Measurements from ENCODE around the gene PARVB. TPM values are rescaled to one million over a fixed set of nuclear protein-coding genes. Genes with fewer than 3 reads are reported as not detected.

PARVB gene
- total RNA-seq, 2 donors from 2014 or later: 21.6 to 73.7 TPM

GRCh38 chr22:44087089-44087430 lies 63.0 kb downstream of the PARVB start:
- ATAC-seq (no peak), DNase-seq (ENCODE audit: low spot score in 2 of 2) (no peak)
- Mint-ChIP-seq H3K27ac (no peak overlapping the region), H3K36me3 (no peaks in the 10 kb centered on the region), H3K9me3 (no peaks in the 10 kb centered on the region)

- Mint-ChIP-seq H3K27ac (peak overlapping the region in 1 of 2 donors; percentile 22), H3K36me3 (no peaks in the 10 kb centered on the region), H3K9me3 (no peaks in the 10 kb centered on the region)
- no peak for DNase-seq (ENCODE audit: low spot score in 2 of 2)
- no peak for ATAC-seq
Measured at GRCh38 chr22:44088976-44089570, 65.0 kb downstream of the PARVB start.

- no peaks in the 10 kb centered on the region for H3K36me3 Mint-ChIP-seq
- H3K27ac Mint-ChIP-seq: no peak overlapping the region
- H3K9me3 Mint-ChIP-seq: no peaks in the 10 kb centered on the region
- DNase-seq (ENCODE audit: low spot score in 2 of 2) (no peak), ATAC-seq (no peak)
Measured at GRCh38 chr22:44089717-44090570, 65.8 kb downstream of the PARVB start.

DNA sequence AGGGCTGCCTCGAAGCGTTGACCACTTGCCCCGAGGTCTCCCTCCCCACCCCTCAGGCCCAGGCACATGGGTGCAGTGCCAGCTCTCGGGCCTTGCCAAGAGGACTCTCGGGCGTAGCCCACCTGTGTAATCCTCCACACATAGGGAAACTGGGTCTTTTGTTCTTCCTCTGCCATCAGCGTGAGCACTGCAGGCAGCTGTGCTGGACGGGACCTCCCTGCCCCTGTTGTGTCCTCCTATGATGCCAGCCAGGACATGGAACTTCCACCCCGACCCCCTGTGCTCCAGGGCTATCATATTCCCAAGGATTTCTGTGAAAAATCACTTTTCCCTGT lies 66.4 kb downstream of the PARVB start:
- H3K9me3 Mint-ChIP-seq: no peaks in the 10 kb centered on the region
- H3K36me3 Mint-ChIP-seq: no peaks in the 10 kb centered on the region
- DNase-seq (ENCODE audit: low spot score in 2 of 2) (no peak), ATAC-seq (no peak)
- no peak overlapping the region for H3K27ac Mint-ChIP-seq

DNA sequence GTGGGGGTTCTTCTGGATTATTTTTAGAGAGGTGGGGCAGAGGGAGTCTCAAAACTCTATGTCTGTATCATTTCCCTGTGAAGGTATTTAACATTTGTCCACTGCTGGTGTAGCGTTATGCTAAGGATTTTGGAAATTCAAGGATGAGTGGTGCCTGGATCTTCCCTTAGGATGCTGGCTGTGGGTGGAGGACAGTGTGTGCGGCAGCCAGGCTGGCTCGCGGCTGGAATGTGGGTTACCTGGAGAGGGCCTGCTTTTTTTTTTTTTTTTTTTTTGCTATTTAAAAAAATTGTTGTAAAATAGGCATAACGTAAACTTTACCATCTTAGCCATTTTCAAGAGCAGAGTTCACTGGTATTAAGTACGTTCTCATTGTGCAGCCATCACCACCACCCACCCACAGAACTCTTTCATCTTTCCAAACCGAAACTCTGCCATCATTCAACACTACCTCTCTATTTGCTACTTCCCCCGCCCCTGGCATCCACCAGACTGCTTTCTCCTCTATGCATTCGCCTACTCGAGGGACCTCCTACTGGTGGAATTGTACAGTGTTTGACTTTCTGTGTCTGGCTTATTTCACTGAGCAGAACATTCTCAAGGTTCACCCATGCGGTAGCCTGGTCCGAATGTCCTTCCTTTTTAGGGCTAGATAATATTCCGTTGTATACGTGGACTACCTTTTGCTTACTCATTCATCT lies 67.1 kb downstream of the PARVB start:
- Mint-ChIP-seq H3K9me3 (no peaks in the 10 kb centered on the region), H3K36me3 (no peaks in the 10 kb centered on the region)
- DNase-seq (ENCODE audit: low spot score in 2 of 2): peak in 1 of 2 donors; percentile 32

GRCh38 chr22:44091751-44092150 lies 67.6 kb downstream of the PARVB start:
- no peak for DNase-seq (ENCODE audit: low spot score in 2 of 2)
- ATAC-seq: no peak
- Mint-ChIP-seq H3K9me3 (no peaks in the 10 kb centered on the region), H3K27ac (no peak overlapping the region), H3K36me3 (no peaks in the 10 kb centered on the region)

More for the DNA sequence above, 67.1 kb downstream of the PARVB start:
- ATAC-seq: peak; percentile 44 to 82
- H3K27ac Mint-ChIP-seq: no peak overlapping the region

DNA sequence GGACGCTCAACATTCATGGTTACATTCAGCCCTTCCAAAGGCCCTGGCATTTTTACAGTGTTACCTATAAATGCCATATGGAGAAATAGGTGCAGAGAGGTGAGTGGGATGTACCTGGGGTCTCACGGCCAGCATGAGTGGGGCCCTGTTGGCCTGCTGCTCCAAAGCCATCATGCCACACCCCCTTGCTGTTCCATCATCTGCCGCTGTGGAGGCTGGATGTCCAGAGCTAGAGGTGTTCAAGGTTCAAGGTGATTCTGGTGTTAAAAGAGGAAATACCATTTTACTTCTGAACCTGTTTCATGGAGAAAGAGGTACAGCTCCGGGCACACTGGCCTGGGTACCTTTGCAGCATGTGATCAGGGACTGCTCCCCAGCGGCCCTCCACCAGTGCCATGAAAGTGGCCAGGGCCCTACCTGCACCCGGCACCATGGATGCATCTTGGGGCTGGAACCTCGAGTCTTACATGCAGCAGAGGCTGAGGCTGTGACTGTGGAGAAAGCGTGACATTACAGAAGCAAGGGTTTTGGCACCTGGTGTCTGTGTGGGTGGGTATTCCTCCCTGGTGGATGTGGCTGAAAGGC lies 68.6 kb downstream of the PARVB start:
- Mint-ChIP-seq H3K9me3 (no peaks in the 10 kb centered on the region), H3K27ac (no peak overlapping the region), H3K36me3 (no peaks in the 10 kb centered on the region)
- ATAC-seq: no peak
- DNase-seq (ENCODE audit: low spot score in 2 of 2): no peak

DNA sequence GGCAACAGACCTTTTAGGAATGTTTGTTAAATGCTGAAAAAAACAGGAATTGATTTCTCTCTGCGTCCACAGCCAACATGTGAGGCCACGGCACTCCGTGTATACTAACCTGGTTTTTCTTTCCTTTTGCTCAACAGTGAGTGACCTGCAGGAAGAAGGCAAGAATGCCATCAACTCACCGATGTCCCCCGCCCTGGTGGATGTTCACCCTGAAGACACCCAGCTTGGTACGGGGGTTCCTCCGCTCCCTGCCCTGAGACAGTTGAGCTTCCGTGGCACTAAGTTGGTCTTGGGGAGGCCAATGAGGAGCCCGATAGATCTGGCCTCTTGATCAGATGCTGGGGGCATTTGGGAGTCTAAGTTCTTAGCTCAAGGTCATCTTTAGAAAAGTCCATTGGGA lies 69.7 kb downstream of the PARVB start:
- no peaks in the 10 kb centered on the region for H3K9me3 Mint-ChIP-seq
- no peak for DNase-seq (ENCODE audit: low spot score in 2 of 2)
- no peak for ATAC-seq
- H3K36me3 Mint-ChIP-seq: no peaks in the 10 kb centered on the region
- no peak overlapping the region for H3K27ac Mint-ChIP-seq

GRCh38 chr22:44094751-44095302 lies 70.7 kb downstream of the PARVB start:
- H3K9me3 Mint-ChIP-seq: no peaks in the 10 kb centered on the region
- no peaks in the 10 kb centered on the region for H3K36me3 Mint-ChIP-seq
- ATAC-seq (no peak), DNase-seq (ENCODE audit: low spot score in 2 of 2) (no peak)
- no peak overlapping the region for H3K27ac Mint-ChIP-seq

DNA sequence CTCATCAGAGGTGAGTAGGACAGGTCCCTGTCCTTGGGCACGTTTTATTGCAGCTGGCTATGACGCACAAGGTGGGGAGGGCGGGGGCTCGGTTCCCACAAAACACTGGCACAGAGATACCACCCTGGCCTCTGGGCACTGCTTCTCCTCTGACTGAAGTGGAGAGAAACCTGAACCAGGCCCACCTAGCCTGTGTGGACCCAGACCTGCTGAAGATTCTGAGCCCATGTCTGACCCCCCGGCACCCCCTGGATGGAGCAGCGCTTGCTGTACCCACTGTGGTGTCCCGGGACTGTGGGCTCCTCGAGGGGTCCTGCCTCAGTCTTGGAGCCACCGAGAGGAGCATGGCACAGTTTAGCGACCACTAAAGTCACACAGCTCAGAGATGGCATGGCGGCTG lies 72.6 kb downstream of the PARVB start:
- Mint-ChIP-seq H3K27ac (no peak overlapping the region), H3K9me3 (no peaks in the 10 kb centered on the region), H3K36me3 (no peaks in the 10 kb centered on the region)
- ATAC-seq: no peak
- DNase-seq (ENCODE audit: low spot score in 2 of 2): no peak

- no peak overlapping the region for H3K27ac Mint-ChIP-seq
- H3K36me3 Mint-ChIP-seq: no peaks in the 10 kb centered on the region
- DNase-seq (ENCODE audit: low spot score in 2 of 2) (no peak), ATAC-seq (no peak)
- no peaks in the 10 kb centered on the region for H3K9me3 Mint-ChIP-seq
Measured at GRCh38 chr22:44097263-44098020, 73.3 kb downstream of the PARVB start.

DNA sequence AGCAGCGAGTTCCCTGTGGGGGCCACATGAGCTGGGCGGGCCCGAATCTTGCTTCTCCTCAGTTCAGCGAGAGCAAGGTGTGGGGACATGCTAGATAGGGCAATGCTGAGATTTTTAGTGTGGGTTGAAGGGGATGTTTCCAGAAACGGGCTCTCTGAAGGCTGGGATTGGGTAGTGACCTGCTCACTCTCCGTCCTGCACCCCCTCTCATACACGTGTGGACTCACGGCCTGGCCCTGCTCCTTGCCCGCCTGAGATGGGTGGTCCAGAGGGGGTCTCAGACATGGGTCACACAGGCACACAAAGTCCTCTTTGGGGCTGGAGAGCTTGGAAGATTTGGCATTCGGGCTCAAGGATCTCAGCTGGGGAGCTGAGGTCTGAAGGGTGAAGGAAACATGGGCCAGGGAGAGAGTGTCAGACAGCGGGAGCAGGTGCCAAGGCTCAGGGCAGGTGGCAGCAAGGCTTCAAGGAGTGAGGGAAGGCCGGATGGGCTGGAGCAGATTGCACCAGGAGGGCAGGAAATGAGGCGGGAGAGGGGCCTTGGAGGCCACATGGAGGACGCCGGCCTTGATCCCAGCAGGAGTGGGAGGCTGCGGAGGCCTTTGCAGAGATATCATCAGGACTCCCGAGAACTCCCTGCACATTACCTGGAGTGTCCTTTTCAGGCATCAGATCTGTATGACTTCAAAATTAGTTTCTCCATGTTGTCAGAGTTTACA lies 74.1 kb downstream of the PARVB start:
- no peaks in the 10 kb centered on the region for H3K9me3 Mint-ChIP-seq
- H3K27ac Mint-ChIP-seq: peak overlapping the region in 1 of 2 donors; percentile 54
- no peaks in the 10 kb centered on the region for H3K36me3 Mint-ChIP-seq
- DNase-seq (ENCODE audit: low spot score in 2 of 2) (no peak), ATAC-seq (no peak)

DNA sequence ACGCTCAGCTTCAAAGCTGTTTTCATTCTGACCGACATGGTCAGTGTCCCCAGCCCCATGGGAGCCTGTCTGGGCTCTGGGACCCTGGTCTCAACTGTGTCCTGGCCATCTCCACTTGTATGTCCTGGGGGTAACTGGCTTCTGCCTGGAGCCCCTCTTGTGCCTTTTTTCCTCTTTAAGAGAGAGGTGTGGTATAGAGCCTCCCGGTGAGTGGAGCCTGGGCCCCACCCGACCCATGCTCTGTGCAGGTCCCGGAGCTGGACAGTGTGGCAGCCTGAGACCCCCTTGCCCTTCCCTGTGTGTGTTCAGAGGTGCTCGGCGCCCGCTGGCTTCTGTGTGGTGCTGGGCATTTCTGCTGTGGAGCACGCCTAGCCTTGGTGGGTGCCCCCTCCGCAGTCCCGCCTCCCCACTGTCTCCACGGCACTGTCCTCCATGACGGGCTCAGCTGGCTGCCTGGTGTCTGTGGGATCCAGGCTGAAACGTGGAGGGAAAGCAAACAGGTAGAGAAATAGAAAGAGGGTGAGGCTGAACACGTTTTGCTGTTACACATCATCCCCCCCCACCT lies 74.9 kb downstream of the PARVB start:
- no peak for DNase-seq (ENCODE audit: low spot score in 2 of 2)
- Mint-ChIP-seq H3K9me3 (no peaks in the 10 kb centered on the region), H3K36me3 (no peaks in the 10 kb centered on the region), H3K27ac (no peak overlapping the region)
- ATAC-seq: no peak

DNA sequence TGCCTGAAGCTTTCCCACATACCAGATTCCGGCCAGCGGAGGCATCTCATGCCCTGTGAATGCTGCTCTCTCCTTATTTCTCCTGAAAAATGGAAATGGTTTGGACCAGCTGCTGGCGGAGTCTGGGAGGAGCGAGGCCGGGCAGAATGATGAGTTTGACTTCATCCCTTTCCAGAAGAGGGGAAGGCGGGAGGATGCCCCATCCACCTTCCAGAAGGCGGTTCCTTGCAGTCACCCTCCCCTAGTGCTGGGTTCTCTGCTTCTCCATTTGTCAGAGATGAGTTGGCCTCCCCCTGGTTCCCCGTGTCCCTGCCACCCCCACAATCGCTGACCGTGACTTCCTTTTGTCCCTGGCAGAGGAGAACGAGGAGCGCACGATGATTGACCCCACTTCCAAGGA lies 75.6 kb downstream of the PARVB start:
- DNase-seq (ENCODE audit: low spot score in 2 of 2) (no peak), ATAC-seq (no peak)
- no peaks in the 10 kb centered on the region for H3K36me3 Mint-ChIP-seq
- H3K9me3 Mint-ChIP-seq: no peaks in the 10 kb centered on the region
- H3K27ac Mint-ChIP-seq: no peak overlapping the region

- Mint-ChIP-seq H3K36me3 (no peaks in the 10 kb centered on the region), H3K27ac (no peak overlapping the region), H3K9me3 (no peaks in the 10 kb centered on the region)
- ATAC-seq: no peak
- DNase-seq (ENCODE audit: low spot score in 2 of 2): no peak
Measured at GRCh38 chr22:44100411-44100810, 76.3 kb downstream of the PARVB start.

- ATAC-seq: no peak
- Mint-ChIP-seq H3K36me3 (no peaks in the 10 kb centered on the region), H3K27ac (no peak overlapping the region), H3K9me3 (no peaks in the 10 kb centered on the region)
- no peak for DNase-seq (ENCODE audit: low spot score in 2 of 2)
Measured at GRCh38 chr22:44102121-44102520, 78.0 kb downstream of the PARVB start.

Data from activated naive CD4-positive, alpha-beta T cell treated with anti-CD3 and anti-CD28 coated beads, Interleukin-2, amount 50 U/mL, for 72 hours (primary cell).